Stimulated activated CD4-positive, alpha-beta T cell treated with anti-CD3 and anti-CD28 coated beads, Interleukin-4, amount 100 ng/mL, for 4 hours (primary cell): ENCODE results near the gene XYLT1.

ENCODE experiments used
- DNase-seq, 2 experiments: peaks; one replicate each; pipeline ENCODE4 v3.0.0-alpha.2; 2020

The XYLT1 gene

GRCh38 chr16:17171250-17172143, 299.3 kb downstream of the XYLT1 start:
- DNase-seq: no peak

DNA sequence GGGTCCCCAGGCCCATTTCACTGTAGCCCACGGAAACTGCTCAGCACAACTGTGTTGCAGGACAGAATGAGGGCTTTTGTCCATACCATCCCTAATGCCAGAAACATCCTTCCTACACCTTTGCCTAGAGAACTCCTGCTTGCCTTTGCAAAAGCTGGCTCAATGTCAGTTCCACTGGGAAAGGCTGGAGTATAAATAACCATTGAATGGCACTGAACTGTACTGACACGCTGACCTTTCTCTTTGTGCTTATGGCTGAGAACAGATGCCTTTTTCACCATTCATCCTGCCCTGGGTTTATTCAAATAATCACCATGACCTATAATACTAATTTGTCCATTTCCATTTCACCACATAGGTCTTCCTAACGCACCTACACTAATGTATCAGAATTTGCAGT, 300.3 kb downstream of the XYLT1 start:
- no peak for DNase-seq

DNA sequence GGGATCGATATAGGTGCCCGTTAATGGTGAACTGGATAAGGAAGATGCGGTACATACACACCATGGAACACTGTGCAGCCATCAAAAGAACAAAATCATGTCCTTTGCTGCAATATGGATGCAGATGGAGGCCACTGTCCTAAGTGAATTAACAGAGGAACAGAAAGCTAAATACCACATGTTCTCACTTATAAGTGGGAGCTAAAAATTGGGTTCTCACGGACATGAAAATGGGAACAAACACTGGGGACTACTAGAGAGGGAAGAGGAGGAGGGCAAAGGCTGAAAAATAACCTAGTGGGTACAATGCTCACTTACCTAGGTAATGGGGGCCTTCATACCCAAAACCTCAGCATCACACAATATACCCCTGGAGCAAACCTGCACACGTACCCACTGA, 302.6 kb downstream of the XYLT1 start:
- DNase-seq: no peak

DNA sequence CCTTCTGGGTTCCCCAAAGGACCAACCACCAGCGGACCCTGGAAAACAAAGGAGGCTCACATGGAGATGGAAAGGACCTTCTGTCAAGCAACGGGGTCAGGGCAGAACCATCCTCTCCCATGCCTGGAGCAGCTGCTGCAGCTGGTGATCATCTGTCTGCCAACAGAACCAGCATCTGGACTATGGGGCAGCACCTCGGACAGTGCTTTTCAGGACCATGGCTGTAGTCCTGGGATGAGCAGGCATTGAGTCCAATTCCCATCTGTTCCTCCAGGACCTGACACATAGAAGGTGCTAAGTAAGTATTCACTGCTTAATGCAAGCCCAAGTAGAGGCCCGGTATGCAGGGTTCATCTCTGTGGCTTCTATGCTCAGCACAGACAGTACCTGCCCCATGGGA, 304.7 kb downstream of the XYLT1 start:
- no peak for DNase-seq

DNA sequence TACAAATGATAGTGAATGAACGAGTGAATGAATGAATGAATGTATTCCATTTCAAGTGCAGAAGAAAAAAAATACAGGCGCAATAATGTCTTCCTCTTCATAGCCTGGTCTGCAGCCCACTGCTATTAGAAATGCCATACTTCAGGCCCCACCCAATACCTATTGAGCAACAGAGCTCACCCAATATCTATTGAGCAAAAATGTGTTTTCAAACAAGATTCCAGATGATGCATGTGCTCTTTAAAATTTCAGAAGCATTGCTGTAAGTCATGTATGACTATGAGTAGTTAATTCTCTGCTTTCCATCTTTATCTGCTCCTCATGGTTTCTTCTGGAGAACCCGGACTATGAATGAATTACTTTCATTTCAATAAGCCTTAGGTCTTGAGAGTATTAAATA, 308.2 kb downstream of the XYLT1 start:
- no peak for DNase-seq

GRCh38 chr16:17160920-17161431, 309.8 kb downstream of the XYLT1 start:
- no peak for DNase-seq

DNA sequence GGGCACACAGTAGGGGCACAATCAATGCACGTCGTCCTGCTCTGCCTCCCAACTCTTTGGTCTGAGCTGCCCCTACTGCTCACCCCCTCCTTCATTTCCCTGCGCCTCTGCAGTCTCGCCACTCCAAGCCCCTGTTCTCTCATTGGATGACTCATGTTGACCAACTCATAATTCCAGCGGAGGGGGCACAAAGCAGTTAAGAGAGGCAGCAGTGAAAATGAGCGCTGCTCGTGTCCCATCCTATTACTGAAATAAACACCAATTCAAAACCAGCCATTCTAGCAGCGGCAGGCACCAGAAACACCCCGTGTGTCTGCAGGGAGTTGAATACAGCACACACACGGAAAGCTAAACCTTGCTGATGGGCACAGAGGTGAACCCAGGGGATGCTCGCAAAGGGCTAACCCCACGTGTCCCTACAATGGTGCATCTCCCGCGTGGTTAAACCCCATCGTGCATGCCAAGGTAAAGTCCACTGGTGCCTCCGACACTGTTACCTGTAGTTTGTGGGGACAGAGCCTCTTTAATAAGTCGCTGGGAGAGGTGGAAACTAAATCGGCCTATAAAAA, 310.4 kb downstream of the XYLT1 start:
- no peak for DNase-seq

DNA sequence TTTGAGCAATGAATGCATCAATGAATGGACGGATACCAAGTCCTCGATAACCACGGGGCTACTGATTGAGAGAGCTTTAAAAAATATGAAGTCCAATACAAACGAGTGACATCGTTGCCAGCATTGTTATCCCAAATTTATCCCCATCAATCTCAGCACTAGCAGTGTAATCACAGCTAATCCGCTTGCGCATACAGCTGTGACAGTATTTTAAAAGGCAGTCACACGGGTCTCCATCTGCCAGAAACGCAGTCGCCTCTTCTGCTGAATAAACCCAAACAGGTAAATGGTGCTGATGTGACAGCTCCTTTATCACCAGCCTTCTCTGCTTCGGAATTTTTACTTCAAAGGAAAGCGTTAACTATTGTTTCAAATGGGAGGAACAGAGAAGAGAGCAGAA, 311.1 kb downstream of the XYLT1 start:
- no peak for DNase-seq

GRCh38 chr16:17155936-17156335, 314.8 kb downstream of the XYLT1 start:
- no peak for DNase-seq

DNA sequence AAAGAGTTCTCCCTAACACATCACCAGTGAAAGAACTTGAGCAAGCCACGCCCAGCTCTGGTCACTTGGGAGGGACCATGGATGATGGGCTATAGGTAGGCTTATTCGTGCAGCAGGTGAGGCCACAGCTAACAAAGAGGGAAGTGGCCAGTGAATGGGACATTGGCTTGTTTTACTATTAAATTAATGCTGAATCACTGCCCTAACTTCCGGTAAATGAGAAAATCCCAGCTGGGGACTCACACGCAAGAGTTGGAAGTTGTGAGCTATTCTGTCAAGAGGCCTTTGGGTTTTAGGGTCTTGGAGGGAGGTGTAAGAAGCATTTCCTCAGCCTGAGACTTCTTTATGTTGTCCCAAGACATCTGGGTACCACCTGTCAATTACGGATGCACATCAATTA, 315.3 kb downstream of the XYLT1 start:
- no peak for DNase-seq

DNA sequence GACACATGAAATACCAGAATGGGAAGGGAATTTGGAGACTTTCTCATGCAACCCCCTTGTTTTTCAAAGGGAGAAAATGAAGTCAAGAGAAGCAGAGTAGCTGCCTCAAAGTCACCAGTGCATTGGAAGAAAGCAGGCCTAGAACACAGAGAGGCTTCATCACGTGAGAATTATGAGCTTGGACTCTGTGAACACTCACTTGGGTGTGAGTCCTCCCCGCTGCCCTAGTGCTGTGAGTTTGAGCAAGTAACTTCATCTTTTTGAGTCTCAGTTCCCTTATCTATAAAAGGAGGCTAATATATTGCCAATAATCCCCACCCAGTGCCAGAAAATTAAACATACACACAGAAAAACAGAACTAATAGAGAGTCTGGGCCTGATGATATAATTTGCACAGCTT, 315.8 kb downstream of the XYLT1 start:
- no peak for DNase-seq

- DNase-seq: no peak
Measured at GRCh38 chr16:17152311-17152710, 318.4 kb downstream of the XYLT1 start.

GRCh38 chr16:17151335-17151734, 319.4 kb downstream of the XYLT1 start:
- DNase-seq: no peak

- DNase-seq: no peak
Measured at GRCh38 chr16:17149904-17150483, 320.8 kb downstream of the XYLT1 start.

- DNase-seq: no peak
Measured at GRCh38 chr16:17147942-17148341, 322.8 kb downstream of the XYLT1 start.

GRCh38 chr16:17145029-17145428, 325.7 kb downstream of the XYLT1 start:
- DNase-seq: no peak

DNA sequence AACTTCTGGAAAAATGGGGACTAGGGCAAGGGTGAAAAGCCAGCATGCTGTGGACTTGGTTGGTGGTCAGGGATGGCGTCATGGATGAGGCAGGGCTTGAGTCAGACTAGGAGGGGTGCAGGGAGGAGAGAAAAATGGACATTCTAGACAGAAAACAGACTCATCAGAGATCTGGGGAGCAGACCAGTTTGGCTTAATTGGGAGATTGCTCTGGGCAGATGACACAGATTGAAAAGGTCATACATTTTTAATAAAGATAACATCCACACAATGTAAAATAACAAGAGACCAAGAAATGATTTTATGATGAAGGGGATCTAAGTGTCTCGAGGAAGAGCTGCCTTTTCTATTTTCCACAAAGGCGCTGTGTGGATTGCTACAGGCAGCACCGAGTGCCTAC, 326.3 kb downstream of the XYLT1 start:
- no peak for DNase-seq

DNA sequence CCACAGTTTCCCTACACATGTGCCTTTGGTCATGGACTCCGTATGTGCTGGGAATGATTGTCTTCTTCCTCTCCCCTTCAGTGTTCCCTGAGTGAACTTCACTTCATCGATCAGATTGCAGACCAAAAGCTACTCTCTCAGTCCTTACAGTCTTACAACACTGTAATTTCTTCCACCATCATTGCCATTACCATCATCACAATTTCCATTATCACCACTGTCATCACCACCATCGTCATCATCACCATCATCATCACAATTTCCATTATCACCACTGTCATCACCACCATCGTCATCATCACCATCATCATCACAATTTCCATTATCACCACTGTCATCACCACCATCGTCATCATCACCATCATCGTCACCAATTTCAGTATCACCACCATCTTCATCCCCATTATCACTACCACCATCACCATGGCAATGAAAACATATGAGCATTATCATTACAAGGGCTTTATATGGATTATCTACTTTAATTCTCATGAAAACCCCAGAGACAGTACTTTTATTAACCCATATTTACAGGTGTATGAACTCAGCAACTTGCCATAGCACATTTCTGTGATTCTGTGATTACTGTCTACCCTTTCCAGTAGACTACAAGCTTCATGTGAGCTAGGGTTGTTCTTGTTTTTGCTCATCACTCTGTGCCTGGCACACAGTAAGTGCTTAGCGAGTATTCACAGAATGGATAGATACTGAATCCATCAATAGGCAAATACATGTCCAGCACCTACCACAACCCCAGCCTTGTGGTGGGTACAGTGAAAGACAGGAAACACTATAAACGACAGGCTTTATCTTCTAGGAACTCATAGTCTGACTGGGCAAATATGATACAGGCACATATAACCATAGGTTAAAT, 327.0 kb downstream of the XYLT1 start:
- DNase-seq: no peak

DNA sequence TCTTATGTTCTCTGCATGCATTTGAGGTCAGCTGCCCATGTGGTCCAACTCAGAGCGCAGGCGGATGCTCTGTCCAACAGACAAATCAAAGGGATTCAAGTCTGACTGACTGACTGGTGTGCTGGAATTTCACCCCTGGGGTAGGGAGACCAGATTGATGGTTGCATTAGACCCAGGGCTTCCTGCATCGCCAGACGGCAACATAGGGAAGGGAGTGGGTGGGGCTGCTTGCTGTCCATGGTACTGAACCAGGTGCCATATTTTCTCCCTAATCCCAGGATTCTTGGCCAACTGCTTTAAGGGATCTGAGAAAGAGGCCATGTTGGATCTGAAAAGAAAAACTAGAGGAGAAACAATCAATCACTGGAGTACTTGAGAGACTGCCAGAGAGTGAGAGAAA, 332.0 kb downstream of the XYLT1 start:
- DNase-seq: no peak

- DNase-seq: no peak
Measured at GRCh38 chr16:17135439-17135838, 335.3 kb downstream of the XYLT1 start.

GRCh38 chr16:17134586-17134985, 336.2 kb downstream of the XYLT1 start:
- no peak for DNase-seq

DNA sequence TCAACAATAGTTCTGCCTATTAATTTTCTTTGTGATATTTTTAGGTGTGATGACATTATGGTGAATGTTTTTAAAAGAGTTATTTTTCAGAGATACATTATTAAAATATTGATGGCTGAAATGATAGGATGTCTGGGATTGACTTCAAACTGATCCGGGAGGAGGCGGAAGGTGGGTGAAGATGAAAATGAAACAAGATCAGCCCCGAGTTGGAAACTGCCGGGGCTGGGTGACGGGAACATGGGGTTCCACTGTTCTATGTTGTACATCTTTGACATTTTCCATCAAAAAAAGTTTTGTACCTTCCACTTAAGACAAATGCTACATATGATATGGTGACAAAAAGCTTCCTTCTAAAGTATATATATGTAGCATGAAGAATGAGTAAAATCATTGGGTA, 336.9 kb downstream of the XYLT1 start:
- DNase-seq: no peak

DNA sequence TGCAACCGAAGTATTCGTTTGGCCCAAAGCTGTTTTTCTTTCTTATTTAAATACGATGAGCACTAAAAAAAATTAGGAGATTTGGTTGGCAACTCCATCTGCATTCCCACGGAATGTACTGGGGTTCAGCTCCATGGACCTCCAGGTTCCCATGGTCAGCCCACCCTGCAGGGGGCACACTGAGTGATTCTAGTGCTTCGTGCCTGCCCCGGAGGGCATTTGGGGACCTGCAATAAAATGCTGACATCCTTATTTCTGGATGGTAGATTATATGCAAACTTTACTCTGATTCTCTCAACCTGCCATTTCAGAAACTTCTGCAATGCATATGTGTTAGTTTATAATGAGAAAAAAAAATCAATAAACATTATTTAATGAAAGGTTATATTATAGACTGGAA, 339.4 kb downstream of the XYLT1 start:
- no peak for DNase-seq
